HUES48 (cell line): ENCODE data around the gene PAPPA.

Experiments used
- H3K27ac ChIP-seq: one replicate; pipeline ENCODE4 v1.7.0; 2013; ENCODE audit warnings: low read depth, low read length, inconsistent platforms
- H3K27me3 ChIP-seq: 2 replicates; pipeline ENCODE4 v1.6.1; 2013; ENCODE audit warnings: mild to moderate bottlenecking, low read length; ENCODE audit not compliant: control insufficient read depth, insufficient read depth
- H3K36me3 ChIP-seq: 2 replicates; pipeline ENCODE4 v1.6.1; 2013; ENCODE audit warnings: low read length; ENCODE audit not compliant: control insufficient read depth, insufficient read depth
- H3K4me1 ChIP-seq: 2 replicates; pipeline ENCODE4 v1.6.1; 2013; ENCODE audit warnings: mild to moderate bottlenecking, low read length; ENCODE audit not compliant: control insufficient read depth, insufficient read depth
- H3K4me3 ChIP-seq: 2 replicates; pipeline ENCODE4 v1.5.1; 2013; ENCODE audit warnings: mild to moderate bottlenecking, low read depth, low read length
- H3K9ac ChIP-seq: 2 replicates; pipeline ENCODE4 v1.6.1; 2013; ENCODE audit warnings: mild to moderate bottlenecking, low read depth, low read length, moderate library complexity
- H3K9me3 ChIP-seq: 2 replicates; pipeline ENCODE4 v1.6.1; 2013; ENCODE audit warnings: low read length; ENCODE audit not compliant: control insufficient read depth, insufficient read depth

PAPPA gene

GRCh38 chr9:116349684-116350083, 196.1 kb downstream of the PAPPA start:
- no peak overlapping the region for H3K27ac ChIP-seq
- no peak overlapping the region for H3K4me3 ChIP-seq
- no peaks in the 10 kb centered on the region for H3K36me3 ChIP-seq
- no peaks in the 10 kb centered on the region for H3K9me3 ChIP-seq
- H3K9ac ChIP-seq, result no peak overlapping the region
- peaks cover 24% of the 10 kb centered on the region for H3K27me3 ChIP-seq
- no peaks in the 10 kb centered on the region for H3K4me1 ChIP-seq

- no peaks in the 10 kb centered on the region for H3K36me3 ChIP-seq
- H3K9ac ChIP-seq, result no peak overlapping the region
- no peak overlapping the region for H3K27ac ChIP-seq
- no peaks in the 10 kb centered on the region for H3K9me3 ChIP-seq
- H3K4me1 ChIP-seq, result no peaks in the 10 kb centered on the region
- peaks cover 21% of the 10 kb centered on the region for H3K27me3 ChIP-seq
- no peak overlapping the region for H3K4me3 ChIP-seq
Measured at GRCh38 chr9:116350213-116350612, 196.6 kb downstream of the PAPPA start.

GRCh38 chr9:116352958-116353357, 199.4 kb downstream of the PAPPA start:
- Histone ChIP-seq H3K27ac (no peak overlapping the region), H3K4me3 (no peak overlapping the region), H3K36me3 (no peaks in the 10 kb centered on the region), H3K9me3 (no peaks in the 10 kb centered on the region), H3K27me3 (peaks cover 6% of the 10 kb centered on the region), H3K4me1 (0 out of 2 replicates have a peak, but pooled peaks cover 3% of the 10 kb centered on the region), H3K9ac (no peak overlapping the region)

GRCh38 chr9:116355153-116355921, 201.7 kb downstream of the PAPPA start:
- no peaks in the 10 kb centered on the region for H3K36me3 ChIP-seq

GRCh38 chr9:116358251-116358650, 204.7 kb downstream of the PAPPA start:
- Histone ChIP-seq H3K27me3 (peaks cover 6% of the 10 kb centered on the region; the same call in 1 of the 2 replicates), H3K9me3 (no peaks in the 10 kb centered on the region), H3K4me1 (0 out of 2 replicates have a peak, but pooled peaks cover 3% of the 10 kb centered on the region), H3K4me3 (no peak overlapping the region), H3K36me3 (no peaks in the 10 kb centered on the region), H3K9ac (no peak overlapping the region), H3K27ac (no peak overlapping the region)

More at GRCh38 chr9:116355153-116355921, 201.7 kb downstream of the PAPPA start:
- no peaks in the 10 kb centered on the region for H3K9me3 ChIP-seq
- peak overlapping the region; percentile 61 for H3K27ac ChIP-seq
- H3K4me1 ChIP-seq, result 0 out of 2 replicates have a peak, but pooled peaks cover 3% of the 10 kb centered on the region
- H3K4me3 ChIP-seq, result no peak overlapping the region
- no peak overlapping the region for H3K9ac ChIP-seq
- peaks cover 6% of the 10 kb centered on the region; the same call in 1 of the 2 replicates for H3K27me3 ChIP-seq

- no peak overlapping the region for H3K4me3 ChIP-seq
- no peak overlapping the region for H3K9ac ChIP-seq
- H3K4me1 ChIP-seq, result peaks cover 6% of the 10 kb centered on the region; the same call in 1 of the 2 replicates
- H3K9me3 ChIP-seq, result no peaks in the 10 kb centered on the region
- H3K36me3 ChIP-seq, result no peaks in the 10 kb centered on the region
- no peaks in the 10 kb centered on the region; the same call in 1 of the 2 replicates for H3K27me3 ChIP-seq
- H3K27ac ChIP-seq, result no peak overlapping the region
Measured at GRCh38 chr9:116360016-116360415, 206.4 kb downstream of the PAPPA start.

- Histone ChIP-seq H3K36me3 (no peaks in the 10 kb centered on the region), H3K27ac (no peak overlapping the region), H3K9me3 (no peaks in the 10 kb centered on the region), H3K4me3 (no peak overlapping the region), H3K9ac (no peak overlapping the region), H3K27me3 (no peaks in the 10 kb centered on the region; the same call in 1 of the 2 replicates), H3K4me1 (peaks cover 12% of the 10 kb centered on the region)
Measured at GRCh38 chr9:116360989-116361388, 207.4 kb downstream of the PAPPA start.

- Histone ChIP-seq H3K4me3 (no peak overlapping the region), H3K27ac (no peak overlapping the region), H3K36me3 (no peaks in the 10 kb centered on the region), H3K4me1 (peaks cover 12% of the 10 kb centered on the region), H3K9me3 (no peaks in the 10 kb centered on the region), H3K27me3 (no peaks in the 10 kb centered on the region; the same call in 1 of the 2 replicates), H3K9ac (no peak overlapping the region)
Measured at GRCh38 chr9:116361547-116361946, 208.0 kb downstream of the PAPPA start.

- peaks cover 12% of the 10 kb centered on the region for H3K4me1 ChIP-seq
- H3K27me3 ChIP-seq, result no peaks in the 10 kb centered on the region; the same call in 1 of the 2 replicates
- no peaks in the 10 kb centered on the region for H3K36me3 ChIP-seq
- no peaks in the 10 kb centered on the region for H3K9me3 ChIP-seq
- no peak overlapping the region for H3K9ac ChIP-seq
- H3K4me3 ChIP-seq, result no peak overlapping the region
- no peak overlapping the region for H3K27ac ChIP-seq
Measured at GRCh38 chr9:116362493-116362892, 208.9 kb downstream of the PAPPA start.

- Histone ChIP-seq H3K36me3 (no peaks in the 10 kb centered on the region), H3K27me3 (no peaks in the 10 kb centered on the region; the same call in 1 of the 2 replicates)
Measured at GRCh38 chr9:116365056-116365471, 211.5 kb downstream of the PAPPA start.

GRCh38 chr9:116366241-116366640, 212.7 kb downstream of the PAPPA start:
- no peaks in the 10 kb centered on the region for H3K36me3 ChIP-seq
- H3K27ac ChIP-seq, result no peak overlapping the region
- no peak overlapping the region for H3K9ac ChIP-seq
- no peak overlapping the region for H3K4me3 ChIP-seq
- no peaks in the 10 kb centered on the region for H3K9me3 ChIP-seq
- H3K27me3 ChIP-seq, result no peaks in the 10 kb centered on the region; the same call in 1 of the 2 replicates
- H3K4me1 ChIP-seq, result peaks cover 12% of the 10 kb centered on the region

More at GRCh38 chr9:116365056-116365471, 211.5 kb downstream of the PAPPA start:
- H3K27ac ChIP-seq, result no peak overlapping the region
- H3K9me3 ChIP-seq, result no peaks in the 10 kb centered on the region
- peaks cover 12% of the 10 kb centered on the region for H3K4me1 ChIP-seq
- no peak overlapping the region for H3K9ac ChIP-seq
- no peak overlapping the region for H3K4me3 ChIP-seq
